WTC11 (cell line): ENCODE results near the gene ZNF407. TPM values are rescaled to one million over a fixed set of nuclear protein-coding genes. Genes with fewer than 3 reads are reported as not detected.

ENCODE experiments used
- ATAC-seq: fragments of 200-7000 bp; cut with Tn5 transposase; 2 replicates; pipeline ENCODE4 v1.10.0; 2021; ENCODE audit warnings: mild to moderate bottlenecking, moderate library complexity
- CTCF ChIA-PET: fragments of 300-600 bp; sonication (Branson Sonifier 250); formaldehyde crosslinking; loops from one replicate; lab custom pipeline; 2021; ENCODE audit warnings: antibody characterized with exemption; lab: Charles Lee
- POLR2A ChIA-PET: fragments of 350-600 bp; sonication (Branson Sonifier 250); formaldehyde crosslinking; loops from one replicate; lab custom pipeline; 2021; ENCODE audit warnings: antibody characterized with exemption; lab: Charles Lee
- DNase-seq: peaks from one replicate; pipeline ENCODE4 v3.0.0; 2021; ENCODE audit warnings: low spot score
- H3K27ac Mint-ChIP-seq: 2 replicates; pipeline ENCODE4 v1.8.0; 2021; ENCODE audit warnings: mixed read lengths
- H3K27me3 Mint-ChIP-seq: 2 replicates; pipeline ENCODE4 v1.8.0; 2021; ENCODE audit warnings: low read depth, mild to moderate bottlenecking, moderate library complexity, mixed read lengths
- H3K36me3 Mint-ChIP-seq: 2 replicates; pipeline ENCODE4 v1.8.0; 2021; ENCODE audit warnings: mixed read lengths
- H3K4me1 Mint-ChIP-seq: 2 replicates; pipeline ENCODE4 v1.8.0; 2022; ENCODE audit warnings: mixed read lengths
- H3K4me3 Mint-ChIP-seq: 2 replicates; pipeline ENCODE4 v1.8.0; 2021; ENCODE audit warnings: mild to moderate bottlenecking, moderate library complexity, mixed read lengths
- H3K9me3 Mint-ChIP-seq: 2 replicates; pipeline ENCODE4 v1.8.0; 2021; ENCODE audit warnings: mixed read lengths
- CREM ChIP-seq: sonication (generic); formaldehyde crosslinking; IDR thresholded peaks from 2 replicates; pipeline ENCODE4 v1.8.1; 2022; ENCODE audit warnings: mild to moderate bottlenecking, missing genetic modification reagents, moderate library complexity
- KAT7 ChIP-seq: sonication (generic); formaldehyde crosslinking; IDR thresholded peaks from 2 replicates; pipeline ENCODE4 v1.8.1; 2023; ENCODE audit warnings: missing genetic modification reagents, mild to moderate bottlenecking, borderline replicate concordance
- MLX ChIP-seq: sonication (generic); formaldehyde crosslinking; IDR thresholded peaks from 2 replicates; pipeline ENCODE4 v1.8.1; 2023; ENCODE audit warnings: mild to moderate bottlenecking, missing genetic modification reagents, moderate library complexity
- NFYB ChIP-seq: sonication (generic); formaldehyde crosslinking; conservative IDR thresholded peaks from 2 replicates; pipeline ENCODE4 v1.8.0; 2022; ENCODE audit warnings: low read depth, missing genetic modification reagents
- SOX15 ChIP-seq: fragments of 250-450 bp; sonication (Bioruptor Pico); IDR thresholded peaks from 2 replicates; pipeline ENCODE4 v1.9.0; 2021; ENCODE audit warnings: mild to moderate bottlenecking
- TEAD4 ChIP-seq: sonication (generic); formaldehyde crosslinking; IDR thresholded peaks from 2 replicates; pipeline ENCODE4 v1.8.0; 2022; ENCODE audit warnings: mild to moderate bottlenecking, missing genetic modification reagents
- ZBTB43 ChIP-seq: sonication (generic); formaldehyde crosslinking; IDR thresholded peaks from 2 replicates; pipeline ENCODE4 v1.8.1; 2023; ENCODE audit warnings: mild to moderate bottlenecking, missing genetic modification reagents
- ZMAT4 ChIP-seq: fragments of 250-450 bp; sonication (Bioruptor Pico); IDR thresholded peaks from 2 replicates; pipeline ENCODE4 v1.9.0; 2021; ENCODE audit warnings: mild to moderate bottlenecking
- ZNF121 ChIP-seq: sonication (generic); formaldehyde crosslinking; IDR thresholded peaks from 2 replicates; pipeline ENCODE4 v1.8.0; 2023; ENCODE audit warnings: missing genetic modification reagents
- ZNF396 ChIP-seq: fragments of 250-450 bp; sonication (Bioruptor Pico); IDR thresholded peaks from 2 replicates; pipeline ENCODE4 v1.8.0; 2021; ENCODE audit warnings: mild to moderate bottlenecking, moderate library complexity, borderline replicate concordance
- ZNF423 ChIP-seq: fragments of 250-450 bp; sonication (Bioruptor Pico); IDR thresholded peaks from 2 replicates; pipeline ENCODE4 v2.1.2; 2022; ENCODE audit warnings: mild to moderate bottlenecking, moderate library complexity
- total RNA-seq: library from RNA; stranded (reverse); gene quantifications from 3 replicates; pipeline ENCODE4 v1.2.3, GENCODE V29; 2021
- TF ChIP-seq, protein P1 (sequence below): fragments of 250-450 bp; sonication (Bioruptor Pico); IDR thresholded peaks from 2 replicates; pipeline ENCODE4 v1.9.0; 2021; ENCODE audit warnings: mild to moderate bottlenecking, borderline replicate concordance
- TF ChIP-seq, protein P2 (sequence below): sonication (generic); formaldehyde crosslinking; IDR thresholded peaks from 2 replicates; pipeline ENCODE4 v1.8.1; 2022; ENCODE audit warnings: missing genetic modification reagents, borderline replicate concordance

ZNF407 gene
- total RNA-seq, 1 experiment from 2014 or later, result 6.5 TPM

- TF ChIP-seq ZBTB43 (CRISPR knock-in tag), result no peak
Observed at GRCh38 chr18:74625157-74625556, 27.5 kb downstream of the ZNF407 start (continued).

GRCh38 chr18:74626049-74626874, 28.6 kb downstream of the ZNF407 start:
- Mint-ChIP-seq H3K27ac (no peak overlapping the region), H3K9me3 (no peaks in the 10 kb centered on the region), H3K27me3 (no peaks in the 10 kb centered on the region)
- POLR2A ChIA-PET, result no interaction called here
- ATAC-seq, result no peak
- CTCF ChIA-PET, result no interaction called here
- TF ChIP-seq SOX15 (CRISPR knock-in tag) (no peak), ZMAT4 (CRISPR knock-in tag) (no peak), CREM (CRISPR knock-in tag) (no peak), KAT7 (no peak)
- TF ChIP-seq, all 79 proteins: peak for 0
- Mint-ChIP-seq H3K36me3 (no peaks in the 10 kb centered on the region), H3K4me3 (no peak overlapping the region), H3K4me1 (peaks cover 10% of the 10 kb centered on the region)
- DNase-seq, result no peak

- TF ChIP-seq TEAD4 (CRISPR knock-in tag), result no peak
- TF ChIP-seq NFYB, result no peak
- no peak for TF ChIP-seq ZNF396 (CRISPR knock-in tag)
- no peak for TF ChIP-seq ZNF121 (CRISPR knock-in tag)
- TF ChIP-seq, protein P1, sequence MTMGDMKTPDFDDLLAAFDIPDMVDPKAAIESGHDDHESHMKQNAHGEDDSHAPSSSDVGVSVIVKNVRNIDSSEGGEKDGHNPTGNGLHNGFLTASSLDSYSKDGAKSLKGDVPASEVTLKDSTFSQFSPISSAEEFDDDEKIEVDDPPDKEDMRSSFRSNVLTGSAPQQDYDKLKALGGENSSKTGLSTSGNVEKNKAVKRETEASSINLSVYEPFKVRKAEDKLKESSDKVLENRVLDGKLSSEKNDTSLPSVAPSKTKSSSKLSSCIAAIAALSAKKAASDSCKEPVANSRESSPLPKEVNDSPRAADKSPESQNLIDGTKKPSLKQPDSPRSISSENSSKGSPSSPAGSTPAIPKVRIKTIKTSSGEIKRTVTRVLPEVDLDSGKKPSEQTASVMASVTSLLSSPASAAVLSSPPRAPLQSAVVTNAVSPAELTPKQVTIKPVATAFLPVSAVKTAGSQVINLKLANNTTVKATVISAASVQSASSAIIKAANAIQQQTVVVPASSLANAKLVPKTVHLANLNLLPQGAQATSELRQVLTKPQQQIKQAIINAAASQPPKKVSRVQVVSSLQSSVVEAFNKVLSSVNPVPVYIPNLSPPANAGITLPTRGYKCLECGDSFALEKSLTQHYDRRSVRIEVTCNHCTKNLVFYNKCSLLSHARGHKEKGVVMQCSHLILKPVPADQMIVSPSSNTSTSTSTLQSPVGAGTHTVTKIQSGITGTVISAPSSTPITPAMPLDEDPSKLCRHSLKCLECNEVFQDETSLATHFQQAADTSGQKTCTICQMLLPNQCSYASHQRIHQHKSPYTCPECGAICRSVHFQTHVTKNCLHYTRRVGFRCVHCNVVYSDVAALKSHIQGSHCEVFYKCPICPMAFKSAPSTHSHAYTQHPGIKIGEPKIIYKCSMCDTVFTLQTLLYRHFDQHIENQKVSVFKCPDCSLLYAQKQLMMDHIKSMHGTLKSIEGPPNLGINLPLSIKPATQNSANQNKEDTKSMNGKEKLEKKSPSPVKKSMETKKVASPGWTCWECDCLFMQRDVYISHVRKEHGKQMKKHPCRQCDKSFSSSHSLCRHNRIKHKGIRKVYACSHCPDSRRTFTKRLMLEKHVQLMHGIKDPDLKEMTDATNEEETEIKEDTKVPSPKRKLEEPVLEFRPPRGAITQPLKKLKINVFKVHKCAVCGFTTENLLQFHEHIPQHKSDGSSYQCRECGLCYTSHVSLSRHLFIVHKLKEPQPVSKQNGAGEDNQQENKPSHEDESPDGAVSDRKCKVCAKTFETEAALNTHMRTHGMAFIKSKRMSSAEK (CRISPR knock-in tag), result no peak
- TF ChIP-seq, protein P2, sequence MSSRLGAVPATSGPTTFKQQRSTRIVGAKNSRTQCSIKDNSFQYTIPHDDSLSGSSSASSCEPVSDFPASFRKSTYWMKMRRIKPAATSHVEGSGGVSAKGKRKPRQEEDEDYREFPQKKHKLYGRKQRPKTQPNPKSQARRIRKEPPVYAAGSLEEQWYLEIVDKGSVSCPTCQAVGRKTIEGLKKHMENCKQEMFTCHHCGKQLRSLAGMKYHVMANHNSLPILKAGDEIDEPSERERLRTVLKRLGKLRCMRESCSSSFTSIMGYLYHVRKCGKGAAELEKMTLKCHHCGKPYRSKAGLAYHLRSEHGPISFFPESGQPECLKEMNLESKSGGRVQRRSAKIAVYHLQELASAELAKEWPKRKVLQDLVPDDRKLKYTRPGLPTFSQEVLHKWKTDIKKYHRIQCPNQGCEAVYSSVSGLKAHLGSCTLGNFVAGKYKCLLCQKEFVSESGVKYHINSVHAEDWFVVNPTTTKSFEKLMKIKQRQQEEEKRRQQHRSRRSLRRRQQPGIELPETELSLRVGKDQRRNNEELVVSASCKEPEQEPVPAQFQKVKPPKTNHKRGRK (CRISPR knock-in tag), result no peak
- TF ChIP-seq ZNF423 (CRISPR knock-in tag), result no peak
- TF ChIP-seq MLX (CRISPR knock-in tag), result no peak
- Mint-ChIP-seq H3K36me3 (peaks cover 16% of the 10 kb centered on the region; the same call in 1 of the 2 replicates), H3K4me3 (no peak overlapping the region), H3K9me3 (no peaks in the 10 kb centered on the region), H3K27ac (no peak overlapping the region), H3K27me3 (no peaks in the 10 kb centered on the region), H3K4me1 (peaks cover 16% of the 10 kb centered on the region)
- CTCF ChIA-PET, result no interaction called here
- ATAC-seq (no peak), DNase-seq (no peak)
- POLR2A ChIA-PET, result no interaction called here
Observed at GRCh38 chr18:74630804-74631203, 33.1 kb downstream of the ZNF407 start.
